Subcutaneous adipose tissue (tissue), 4 donors: ENCODE measurements around the gene MFAP3. TPM values are rescaled to one million over a fixed set of nuclear protein-coding genes. Genes with fewer than 3 reads are reported as not detected.

Experiments
- total RNA-seq, 4 donors: library from RNA; depleted of rRNA; stranded (reverse); fragments of >200 nt; gene quantifications; one replicate each; pipeline ENCODE4 v1.1.0, GENCODE V29; 2016
- TF ChIP-seq, protein P1 (sequence below): fragments of 450-650 bp; IDR thresholded peaks from one replicate; pipeline ENCODE4 v1.5.1; 2016; ENCODE audit warnings: low read depth, mild to moderate bottlenecking, control low read depth, antibody characterized with exemption, moderate library complexity

The MFAP3 gene
- total RNA-seq, 4 donors from 2014 or later, result 50.4 to 68.2 (median 62.0) TPM

DNA sequence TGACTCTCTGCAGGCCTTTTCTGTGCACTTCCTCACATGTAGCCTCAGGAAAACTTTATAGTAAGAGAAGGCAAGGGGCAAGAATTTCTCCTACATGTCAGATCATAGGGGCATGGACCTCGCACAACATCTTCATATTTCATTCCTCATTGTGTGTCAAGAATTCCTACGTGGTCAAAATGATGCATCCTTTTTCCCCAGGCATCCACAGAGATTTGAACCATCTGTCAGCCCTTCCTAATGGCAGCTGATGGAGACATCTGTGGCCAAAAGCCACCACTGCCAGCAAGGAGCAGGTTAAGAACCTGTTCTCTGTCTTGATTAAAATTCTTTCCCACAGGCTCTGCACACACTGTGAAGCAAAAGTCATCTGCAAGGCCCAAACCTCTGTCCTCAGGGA, 42.5 kb downstream of the MFAP3 start:
- TF ChIP-seq, protein P1, sequence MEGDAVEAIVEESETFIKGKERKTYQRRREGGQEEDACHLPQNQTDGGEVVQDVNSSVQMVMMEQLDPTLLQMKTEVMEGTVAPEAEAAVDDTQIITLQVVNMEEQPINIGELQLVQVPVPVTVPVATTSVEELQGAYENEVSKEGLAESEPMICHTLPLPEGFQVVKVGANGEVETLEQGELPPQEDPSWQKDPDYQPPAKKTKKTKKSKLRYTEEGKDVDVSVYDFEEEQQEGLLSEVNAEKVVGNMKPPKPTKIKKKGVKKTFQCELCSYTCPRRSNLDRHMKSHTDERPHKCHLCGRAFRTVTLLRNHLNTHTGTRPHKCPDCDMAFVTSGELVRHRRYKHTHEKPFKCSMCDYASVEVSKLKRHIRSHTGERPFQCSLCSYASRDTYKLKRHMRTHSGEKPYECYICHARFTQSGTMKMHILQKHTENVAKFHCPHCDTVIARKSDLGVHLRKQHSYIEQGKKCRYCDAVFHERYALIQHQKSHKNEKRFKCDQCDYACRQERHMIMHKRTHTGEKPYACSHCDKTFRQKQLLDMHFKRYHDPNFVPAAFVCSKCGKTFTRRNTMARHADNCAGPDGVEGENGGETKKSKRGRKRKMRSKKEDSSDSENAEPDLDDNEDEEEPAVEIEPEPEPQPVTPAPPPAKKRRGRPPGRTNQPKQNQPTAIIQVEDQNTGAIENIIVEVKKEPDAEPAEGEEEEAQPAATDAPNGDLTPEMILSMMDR, result no peak

DNA sequence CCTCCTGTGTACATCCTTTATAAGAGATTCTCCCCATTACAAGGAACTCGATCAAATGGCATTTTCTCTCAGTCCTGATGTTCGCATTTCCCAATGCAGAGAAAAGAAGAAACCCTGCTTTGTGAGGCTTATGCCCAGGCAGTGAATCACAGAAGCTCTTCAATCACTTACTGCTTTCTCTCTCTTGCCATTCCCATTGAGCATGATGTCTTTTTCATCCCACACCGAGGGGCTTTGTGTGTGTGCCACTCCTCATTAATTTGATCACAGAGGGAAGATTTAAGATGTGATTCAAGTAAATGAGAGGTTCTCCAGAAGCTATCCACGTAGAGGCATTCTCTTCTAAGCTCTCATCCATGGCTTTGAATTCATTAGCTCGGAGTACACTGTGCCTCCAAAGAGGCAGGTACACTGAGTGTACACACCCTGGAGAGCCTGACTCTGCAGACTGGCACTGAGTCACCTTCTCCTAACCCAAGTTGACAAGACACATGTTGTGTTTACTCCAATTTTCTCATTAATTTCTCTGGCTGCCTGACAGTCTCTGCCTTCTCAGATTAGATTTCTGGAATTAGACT, 45.4 kb downstream of the MFAP3 start:
- TF ChIP-seq, protein P1, result no peak

DNA sequence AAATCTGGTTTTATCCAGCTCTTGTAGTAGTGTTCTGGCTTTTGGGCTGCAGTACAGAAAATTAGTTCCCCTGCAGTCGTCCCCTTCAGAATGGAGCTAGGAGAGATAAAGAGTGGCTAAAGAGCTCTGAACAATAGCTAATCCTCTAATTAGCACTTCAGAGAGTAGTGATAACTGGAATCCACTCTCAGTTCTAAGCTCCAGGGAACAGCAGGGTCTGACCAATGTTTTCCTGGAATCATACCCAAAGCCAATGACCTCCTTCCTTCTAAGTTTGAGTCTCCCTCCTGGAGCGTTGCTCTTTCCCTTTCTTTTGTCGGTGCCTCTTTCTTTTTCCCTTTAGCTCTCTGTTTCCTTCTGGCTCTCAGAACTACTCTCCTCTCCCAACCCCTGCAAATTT, 47.4 kb downstream of the MFAP3 start:
- TF ChIP-seq, protein P1, result no peak

DNA sequence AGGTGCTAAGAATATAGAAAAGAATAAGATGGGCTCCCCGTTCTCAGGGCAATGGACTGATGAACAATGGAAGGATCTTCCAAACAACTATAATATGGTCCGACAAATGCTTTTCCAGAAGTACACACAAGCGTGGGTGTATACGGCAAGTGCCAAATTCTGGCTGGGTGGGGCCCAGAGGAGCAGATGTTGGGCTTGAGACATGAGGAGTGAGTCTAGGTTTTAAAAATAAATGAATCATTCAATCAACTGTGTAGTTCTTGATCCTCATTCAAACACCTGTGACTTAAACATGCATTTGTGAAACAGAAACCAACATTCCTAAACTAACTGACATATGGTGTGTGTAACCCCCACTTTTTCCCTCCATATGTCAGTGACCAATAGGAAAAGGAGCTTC, 47.9 kb downstream of the MFAP3 start:
- TF ChIP-seq, protein P1, result no peak

DNA sequence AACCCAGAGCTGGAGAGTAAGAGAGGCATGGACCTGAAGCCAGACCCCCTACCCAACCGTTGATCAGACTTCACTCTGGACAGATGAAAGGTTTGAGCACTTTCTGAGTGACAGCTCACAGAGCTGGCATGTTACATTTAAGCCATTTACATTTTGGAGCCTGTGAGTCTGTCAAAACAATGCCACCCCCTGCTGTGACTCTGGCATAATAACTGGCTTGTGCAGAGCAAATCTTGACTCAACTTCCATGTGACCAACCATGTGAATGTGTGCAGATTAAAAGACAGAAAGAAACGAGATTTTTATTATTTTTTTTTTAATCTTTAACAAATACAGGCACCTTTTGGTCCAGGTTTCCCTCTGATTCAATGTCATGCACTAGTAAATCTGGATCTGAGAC, 48.5 kb downstream of the MFAP3 start:
- TF ChIP-seq, protein P1, result no peak

DNA sequence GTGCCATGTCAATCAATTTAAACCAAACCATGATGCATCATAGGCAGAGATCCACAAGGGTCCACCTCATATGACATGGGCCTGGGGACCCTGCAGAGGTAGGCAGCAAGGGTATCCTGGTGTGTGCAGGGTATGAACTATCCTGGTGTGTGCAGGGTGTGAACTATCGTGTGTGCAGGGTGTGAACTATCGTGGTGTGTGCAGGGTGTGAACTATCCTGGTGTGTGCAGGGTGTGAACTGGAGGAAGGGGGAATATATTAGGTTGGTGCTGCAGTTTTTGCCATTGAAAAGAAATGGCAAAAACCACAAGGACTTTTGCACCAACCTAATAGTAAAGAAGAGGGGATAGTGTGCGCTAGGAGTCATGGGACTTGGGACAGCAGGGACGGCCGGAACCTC, 50.0 kb downstream of the MFAP3 start:
- TF ChIP-seq, protein P1, result no peak

DNA sequence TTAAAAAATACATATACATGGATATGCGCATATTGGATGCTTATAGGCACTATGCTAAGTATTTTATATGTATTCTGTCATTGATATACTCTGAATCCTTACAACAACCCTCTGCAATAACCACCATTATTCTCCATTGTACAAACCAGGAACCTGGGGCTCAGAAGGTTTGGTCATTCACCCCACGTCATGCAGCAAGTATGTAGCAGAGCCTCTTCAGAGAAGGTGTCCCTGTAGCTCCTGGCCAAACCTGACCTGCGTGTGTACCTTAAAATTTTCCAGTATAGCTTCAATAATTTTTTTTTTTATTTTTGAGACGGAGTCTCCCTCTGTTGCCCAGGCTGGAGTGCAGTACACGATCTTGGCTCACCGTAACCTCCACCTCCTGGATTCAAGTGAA, 51.9 kb downstream of the MFAP3 start:
- TF ChIP-seq, protein P1, result no peak
